GM18526 (cell line): ENCODE data around the gene CCN5.

Experiments
- POLR2A ChIP-seq: IDR thresholded peaks from 3 replicates; pipeline ENCODE4 v1.6.1; 2011; ENCODE audit not compliant: insufficient read length; ENCODE audit errors: extremely low read depth

CCN5 gene

DNA sequence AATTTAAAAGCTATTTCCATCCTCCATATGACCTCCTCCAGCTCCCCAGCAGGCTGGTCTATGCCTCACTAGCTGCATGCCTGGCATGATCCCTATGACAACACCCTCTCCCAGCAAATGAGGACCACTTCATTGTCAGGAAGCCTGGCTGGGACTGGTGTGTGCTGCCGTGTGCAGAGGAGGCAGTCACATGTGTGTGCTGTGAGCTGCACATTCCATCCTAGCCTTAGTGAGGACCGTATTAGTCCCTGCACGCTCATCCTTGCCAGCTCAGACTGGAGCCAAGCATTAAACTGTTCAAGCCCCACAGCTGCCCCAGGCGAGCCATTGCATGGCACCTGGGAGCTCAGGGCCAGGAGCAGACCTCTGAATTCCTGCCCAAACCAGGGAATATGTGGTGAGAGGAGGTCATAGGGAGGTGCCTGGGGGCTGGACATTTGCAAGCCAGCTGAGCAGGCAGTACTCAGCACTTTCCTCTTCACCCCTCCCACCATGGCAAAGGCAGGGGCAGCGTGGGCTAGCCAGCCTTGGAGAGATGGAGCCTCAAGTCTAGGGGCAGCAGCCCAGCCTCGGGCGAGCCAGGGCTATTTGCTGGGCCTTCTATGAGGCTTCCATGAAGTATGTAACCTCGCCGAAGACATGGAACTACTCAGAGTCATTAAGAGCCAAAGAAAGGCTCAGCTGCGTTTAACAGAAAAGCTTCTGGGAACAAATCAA lies 8.7 kb upstream of the CCN5 start:
- no peak for TF ChIP-seq POLR2A

DNA sequence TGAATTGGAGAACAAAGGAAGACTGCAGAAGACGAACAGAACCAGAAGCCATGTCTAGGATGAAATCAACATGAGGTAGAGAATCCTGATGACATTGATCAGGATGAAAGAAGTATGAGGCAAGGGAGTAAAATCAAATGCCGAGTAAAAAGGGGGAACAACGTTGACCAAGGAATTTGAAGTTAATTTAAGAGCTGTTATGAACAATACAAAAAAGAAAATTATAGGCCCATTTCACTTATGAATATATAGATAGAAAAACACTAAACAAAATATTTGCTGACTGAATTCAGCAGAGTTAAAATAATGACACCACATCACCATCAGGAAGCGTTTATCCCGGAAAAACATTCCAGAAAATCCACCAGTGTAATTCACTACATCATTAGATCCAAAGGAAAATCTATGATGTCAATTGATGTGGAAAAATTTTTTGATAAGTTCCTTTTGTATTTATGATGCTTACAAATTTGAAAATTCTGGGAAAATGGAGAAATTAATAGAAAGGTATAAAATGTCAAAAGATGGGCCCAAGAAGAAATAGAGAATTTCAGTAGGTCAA lies 8.1 kb upstream of the CCN5 start:
- no peak for TF ChIP-seq POLR2A

DNA sequence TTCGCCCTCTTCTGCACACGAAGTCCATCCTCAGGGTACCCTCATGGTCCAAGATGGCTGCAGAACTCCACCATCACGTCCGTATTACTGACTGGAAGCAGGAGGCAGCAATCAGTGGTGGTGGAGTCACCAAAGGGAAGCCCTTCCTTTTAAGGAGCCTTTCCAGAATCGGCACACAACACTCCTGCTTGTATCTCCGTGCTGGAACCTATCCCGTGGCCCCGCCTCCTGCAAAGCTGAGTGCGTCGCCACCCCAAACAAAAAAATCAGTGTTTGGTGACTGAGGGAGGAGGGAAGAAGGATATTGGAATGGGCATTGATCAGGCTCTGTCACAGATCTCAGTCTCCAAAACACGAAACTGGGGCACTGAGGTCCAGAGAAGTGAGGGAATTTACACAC lies 5.8 kb upstream of the CCN5 start:
- TF ChIP-seq POLR2A: no peak

GRCh38 chr20:44709797-44710196 lies 5.4 kb upstream of the CCN5 start:
- TF ChIP-seq POLR2A: no peak

- TF ChIP-seq POLR2A: no peak
Observed at GRCh38 chr20:44711237-44711636, 3.9 kb upstream of the CCN5 start.

GRCh38 chr20:44714102-44714700 lies 968 bp upstream of the CCN5 start:
- no peak for TF ChIP-seq POLR2A

DNA sequence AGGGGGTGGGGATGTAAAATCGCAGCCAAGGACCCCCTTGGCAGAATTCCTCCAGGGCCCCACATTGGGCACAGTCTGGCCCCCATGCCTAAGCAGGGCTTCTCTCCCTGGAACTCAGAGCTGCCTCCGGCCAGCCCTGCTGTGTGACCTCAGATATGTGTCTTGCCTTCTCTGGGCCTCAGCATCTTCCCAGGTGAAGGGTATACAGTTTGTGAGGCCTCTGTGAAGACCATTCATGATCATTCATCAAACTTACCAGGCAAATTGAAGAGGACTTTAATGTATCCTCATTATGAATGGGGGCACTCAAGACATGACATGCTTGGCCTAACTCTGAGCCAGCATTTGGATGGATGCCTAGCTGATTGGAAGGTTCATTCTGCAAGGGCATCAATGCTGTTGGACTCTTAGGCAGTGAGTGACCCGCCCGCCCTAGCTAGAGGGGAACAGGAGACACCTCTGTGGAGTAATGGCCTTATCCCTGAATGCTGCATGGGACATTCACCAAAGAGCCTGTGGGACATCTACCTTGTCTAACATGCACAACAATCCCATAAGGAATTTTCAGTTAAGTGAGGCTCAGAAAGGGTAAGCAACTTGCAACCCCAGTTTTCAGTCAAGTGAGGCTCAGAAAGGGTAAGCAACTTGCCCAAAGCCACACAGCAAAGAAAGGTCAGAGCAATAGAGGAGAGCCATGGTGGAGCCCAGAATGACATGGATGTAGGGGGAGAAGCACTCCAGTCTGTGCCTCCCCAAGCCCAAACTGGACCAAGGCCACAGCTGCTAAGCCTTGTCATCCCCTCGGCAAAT lies 535 bp downstream of the CCN5 start:
- TF ChIP-seq POLR2A: no peak

DNA sequence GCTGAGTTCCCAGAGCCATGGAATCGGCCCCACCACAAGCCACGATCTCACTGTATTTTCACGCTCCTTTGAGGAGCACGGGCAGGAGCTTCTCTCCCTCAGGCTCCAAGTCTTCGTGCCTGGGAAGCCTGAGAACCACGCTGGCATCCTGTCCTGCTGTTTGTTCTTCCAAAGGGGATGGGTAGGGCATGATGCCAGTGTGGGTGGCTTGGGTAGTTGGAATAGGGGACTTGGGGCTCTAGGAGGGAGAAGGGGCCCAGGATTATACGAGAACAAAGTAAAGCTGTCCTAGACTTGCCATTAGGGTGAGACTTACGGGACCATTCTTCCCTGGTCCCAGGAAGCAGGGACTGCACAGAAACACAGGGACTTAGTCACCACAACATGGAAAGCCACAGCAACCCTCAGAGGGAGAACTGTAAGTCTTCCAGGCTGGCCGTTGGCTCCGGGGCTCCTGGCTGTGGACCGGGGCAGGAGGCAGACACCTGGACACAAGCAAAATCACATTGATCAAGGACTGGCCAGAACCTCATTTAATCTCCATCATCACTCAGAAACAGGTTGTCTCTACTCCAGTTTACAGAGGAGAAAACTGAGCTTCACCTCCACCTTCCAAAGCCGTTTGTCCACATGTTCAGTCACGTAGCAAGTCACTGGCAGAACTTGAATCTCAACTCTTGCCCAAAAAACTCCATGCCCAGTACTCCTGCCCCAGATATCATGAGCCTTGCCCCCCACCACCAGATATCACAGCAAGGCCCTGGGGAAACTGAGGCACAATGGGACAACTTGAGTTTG lies 1.3 kb downstream of the CCN5 start:
- no peak for TF ChIP-seq POLR2A

GRCh38 chr20:44717986-44718385 lies 2.8 kb downstream of the CCN5 start:
- no peak for TF ChIP-seq POLR2A

- TF ChIP-seq POLR2A: no peak
Observed at GRCh38 chr20:44719841-44720240, 4.7 kb downstream of the CCN5 start.

DNA sequence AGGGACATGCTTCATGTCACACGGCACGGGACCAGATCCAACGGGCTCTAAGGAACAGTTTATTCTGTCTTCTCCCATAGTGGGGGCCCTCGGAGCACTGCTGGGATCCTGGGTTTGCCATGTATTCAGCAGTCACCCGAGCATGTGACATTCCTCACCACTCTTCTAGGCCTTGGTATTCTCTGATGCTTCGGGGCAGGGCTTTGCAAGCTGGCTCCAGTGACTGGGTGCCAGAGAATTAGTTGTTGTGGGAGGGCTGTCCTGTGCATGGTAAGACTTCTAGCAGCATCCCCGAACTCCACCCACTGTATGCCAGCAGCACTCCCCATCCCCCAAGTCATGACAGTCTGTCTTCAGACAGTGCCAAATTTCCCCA lies 5.4 kb downstream of the CCN5 start:
- TF ChIP-seq POLR2A: no peak

DNA sequence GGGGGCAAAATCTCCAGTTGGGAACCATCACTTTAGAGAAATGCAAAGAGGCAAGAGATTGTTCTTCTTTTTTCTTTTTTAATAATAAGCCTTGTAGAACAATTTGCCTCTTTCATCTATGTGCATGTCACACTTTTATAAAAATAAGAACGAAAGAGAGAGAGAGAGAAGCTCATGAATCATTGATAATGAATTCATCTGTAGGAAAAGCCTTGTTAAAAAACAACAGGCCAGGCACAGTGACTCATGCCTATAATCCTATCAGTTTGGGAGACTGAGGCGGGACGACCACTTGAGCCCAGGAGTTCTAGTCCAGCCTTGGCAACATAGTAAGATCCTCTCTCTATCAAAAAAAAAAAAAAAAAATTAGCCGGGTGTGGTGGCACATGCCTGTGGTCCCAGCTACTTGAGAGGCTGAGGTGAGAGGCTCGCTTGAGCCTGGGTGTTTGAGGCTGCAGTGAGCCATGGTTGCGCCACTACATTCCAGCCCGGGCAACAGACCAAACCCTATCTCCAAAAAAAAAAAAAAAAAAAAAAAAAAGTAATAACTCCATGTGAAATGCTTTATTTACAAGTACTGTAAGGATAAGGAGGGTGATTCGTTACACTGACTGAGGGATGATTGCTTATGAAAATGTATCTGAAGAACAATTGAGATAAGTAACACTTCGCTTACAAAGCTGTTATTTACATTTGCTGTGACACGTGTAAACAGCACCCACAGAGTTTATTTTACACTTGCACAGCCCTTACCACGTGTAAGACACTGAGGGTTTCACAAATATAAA lies 6.0 kb downstream of the CCN5 start:
- no peak for TF ChIP-seq POLR2A

DNA sequence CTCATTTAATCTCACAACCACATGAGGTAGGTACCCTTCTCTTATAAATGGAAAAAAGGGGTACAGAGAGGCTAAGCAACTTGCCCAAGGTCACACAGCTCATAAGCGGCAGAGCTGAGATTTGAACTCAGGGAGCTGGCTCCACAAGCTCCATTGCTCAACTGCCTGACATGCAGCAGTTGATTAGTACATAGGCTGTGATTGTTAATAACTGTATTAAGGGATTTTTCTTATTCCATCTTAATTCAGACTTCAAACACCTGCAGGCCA lies 6.6 kb downstream of the CCN5 start:
- no peak for TF ChIP-seq POLR2A

- no peak for TF ChIP-seq POLR2A
Observed at GRCh38 chr20:44722990-44723389, 7.8 kb downstream of the CCN5 start.

GRCh38 chr20:44723391-44723790 lies 8.2 kb downstream of the CCN5 start:
- TF ChIP-seq POLR2A: no peak

DNA sequence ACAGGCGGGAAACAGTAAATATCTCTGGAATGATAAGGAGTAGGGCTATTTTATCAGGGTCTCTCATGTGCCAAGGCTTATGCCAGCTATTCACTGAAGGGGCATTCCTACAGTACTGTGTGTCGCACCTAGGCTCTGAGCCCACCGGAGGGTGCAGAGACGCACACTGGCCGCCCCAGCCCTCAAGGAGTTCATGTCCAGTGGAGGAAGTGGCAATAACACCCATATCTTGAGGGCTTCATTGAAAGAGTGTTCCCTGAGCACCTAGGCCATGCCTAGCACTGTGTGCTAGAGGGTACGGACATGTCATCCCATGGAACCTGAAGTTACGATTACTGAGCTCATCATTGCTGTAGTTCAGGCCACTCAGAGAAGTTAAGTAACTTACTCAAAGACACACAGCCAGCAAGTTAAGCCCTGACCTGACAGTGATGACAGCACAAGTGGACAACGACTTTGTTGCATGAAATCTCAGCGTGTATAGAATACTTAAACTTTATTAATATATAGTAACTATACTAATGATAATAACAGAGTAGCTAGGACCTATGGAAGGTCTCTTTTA lies 8.7 kb downstream of the CCN5 start:
- TF ChIP-seq POLR2A: no peak
